HG02798 (cell line): ENCODE measurements around the gene EML5.
A peak's percentile ranks its signal among the peaks of the same experiment; 100 is the strongest.
"Not testable (repeated sequence)": the region's sequence is repeated elsewhere in the genome, so short reads cannot be mapped to it uniquely, and the experiment has no call there.

ENCODE experiments used
- ATAC-seq: cut with Tn5 transposase; IDR thresholded peaks from one replicate; pipeline ENCODE4 v1.9.1; 2021; ENCODE audit warnings: mild to moderate bottlenecking; ENCODE audit not compliant: unreplicated experiment, poor library complexity

EML5 gene

DNA sequence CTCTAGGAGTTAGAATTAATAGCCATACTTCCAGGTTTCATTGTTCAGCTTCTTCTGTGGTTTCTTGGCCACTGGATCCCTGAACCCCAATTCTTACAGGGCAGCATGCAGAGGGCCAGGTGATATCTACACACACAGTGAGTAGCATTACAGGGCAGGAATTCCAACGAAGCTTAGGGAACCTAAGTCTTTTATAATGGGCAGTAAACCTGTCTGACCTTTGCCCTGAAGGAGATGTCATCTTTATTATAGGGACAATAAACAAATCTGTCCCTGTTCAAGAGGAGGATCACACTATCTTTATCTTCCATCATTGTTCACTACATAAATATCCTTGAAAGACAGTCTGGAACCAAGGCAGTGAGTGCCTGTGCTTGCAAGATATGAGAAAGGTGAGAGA lies 11.7 kb upstream of the EML5 start:
- no peak for ATAC-seq

DNA sequence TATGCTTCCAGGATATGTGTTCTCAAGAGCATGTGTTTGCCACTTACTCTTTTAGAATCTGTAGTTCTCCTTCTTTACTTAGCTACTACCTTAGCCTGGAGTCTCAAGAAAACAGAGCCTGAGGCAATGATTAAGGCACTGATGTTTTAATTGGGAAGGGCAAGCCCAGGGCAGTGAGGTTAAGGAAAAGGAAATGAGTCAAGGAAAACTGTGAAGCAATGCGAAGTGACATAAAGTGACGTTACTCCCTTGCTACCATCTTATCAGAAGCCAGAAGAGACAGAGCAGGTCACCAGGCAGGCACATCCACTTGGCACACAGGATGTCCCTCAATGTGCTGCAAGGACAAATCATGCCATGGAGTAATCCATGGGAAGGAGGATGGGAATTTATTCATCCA lies 11.3 kb upstream of the EML5 start:
- ATAC-seq = no peak

DNA sequence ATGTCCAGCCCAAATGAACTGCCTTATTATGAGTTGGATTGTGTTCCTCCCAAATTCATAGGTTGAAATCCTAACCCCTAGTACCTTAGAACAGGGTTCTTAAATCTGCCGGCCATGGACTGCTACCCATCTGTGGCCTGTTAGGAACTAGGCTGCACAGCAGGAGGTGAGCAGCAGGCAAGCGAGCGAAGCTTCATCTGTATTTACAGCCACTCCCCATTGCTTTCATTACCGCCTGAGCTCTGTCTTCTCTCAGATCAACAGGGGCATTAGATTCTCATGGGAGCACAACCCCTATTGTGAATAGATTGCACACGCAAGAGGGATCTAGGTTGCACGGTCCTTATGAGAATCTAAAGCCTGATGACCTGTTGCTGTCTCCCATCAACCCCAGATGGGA lies 9.8 kb upstream of the EML5 start:
- ATAC-seq = no peak

DNA sequence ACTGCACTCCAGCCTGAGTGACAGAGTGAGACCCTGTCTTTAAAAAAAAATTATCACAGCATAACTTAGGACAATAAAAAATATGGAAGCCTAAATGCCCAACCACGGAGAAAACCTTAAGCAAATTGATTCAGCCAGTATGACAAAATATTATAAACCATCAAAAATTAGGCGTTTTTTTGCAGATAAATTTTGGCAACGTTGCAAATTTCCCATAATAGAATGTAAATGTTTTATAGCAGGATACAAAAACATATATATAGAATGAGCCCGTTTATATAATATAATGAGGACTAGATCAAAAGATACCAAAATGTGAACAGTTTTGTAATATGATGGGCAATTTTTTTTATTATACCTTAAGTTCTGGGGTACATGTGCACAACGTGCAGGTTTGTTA lies 6.8 kb upstream of the EML5 start:
- no peak for ATAC-seq

DNA sequence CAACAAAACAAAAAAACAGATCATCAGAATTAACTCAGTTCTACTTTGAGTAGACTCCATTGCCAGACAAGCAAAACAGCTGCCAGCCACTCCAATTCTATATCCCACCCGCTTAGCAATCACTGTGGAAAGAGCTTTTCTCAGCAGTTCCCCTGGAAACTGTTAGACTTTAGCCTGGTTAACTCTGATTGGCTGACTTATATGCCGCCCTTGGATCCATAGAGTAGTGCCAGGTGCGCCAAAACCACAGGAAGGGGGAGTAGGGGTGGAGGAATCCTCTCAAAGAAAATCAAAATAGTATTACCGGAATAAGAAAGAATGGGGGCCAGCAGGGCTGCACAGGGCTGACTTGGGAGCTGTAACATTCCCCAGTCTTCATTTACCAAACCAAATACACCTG lies 5.4 kb upstream of the EML5 start:
- no peak for ATAC-seq

DNA sequence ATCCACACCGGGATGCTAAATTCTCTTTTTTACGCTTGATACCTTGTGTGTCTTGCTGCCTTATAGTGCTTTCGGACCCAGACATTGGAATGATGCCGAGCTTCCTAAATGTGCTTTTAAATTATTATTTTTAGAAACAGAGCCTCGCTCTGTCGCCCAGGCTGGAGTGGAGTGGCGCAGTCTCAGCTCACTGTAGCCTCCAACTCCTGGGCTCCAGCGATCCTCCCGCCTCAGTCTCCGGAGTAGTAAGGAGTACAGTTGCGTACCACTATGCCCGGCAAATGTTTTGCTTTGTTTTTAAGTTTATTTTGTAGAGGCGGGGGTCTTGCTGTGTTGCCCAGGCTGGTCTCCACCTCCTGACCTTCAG lies 489 bp upstream of the EML5 start:
- ATAC-seq = no peak

DNA sequence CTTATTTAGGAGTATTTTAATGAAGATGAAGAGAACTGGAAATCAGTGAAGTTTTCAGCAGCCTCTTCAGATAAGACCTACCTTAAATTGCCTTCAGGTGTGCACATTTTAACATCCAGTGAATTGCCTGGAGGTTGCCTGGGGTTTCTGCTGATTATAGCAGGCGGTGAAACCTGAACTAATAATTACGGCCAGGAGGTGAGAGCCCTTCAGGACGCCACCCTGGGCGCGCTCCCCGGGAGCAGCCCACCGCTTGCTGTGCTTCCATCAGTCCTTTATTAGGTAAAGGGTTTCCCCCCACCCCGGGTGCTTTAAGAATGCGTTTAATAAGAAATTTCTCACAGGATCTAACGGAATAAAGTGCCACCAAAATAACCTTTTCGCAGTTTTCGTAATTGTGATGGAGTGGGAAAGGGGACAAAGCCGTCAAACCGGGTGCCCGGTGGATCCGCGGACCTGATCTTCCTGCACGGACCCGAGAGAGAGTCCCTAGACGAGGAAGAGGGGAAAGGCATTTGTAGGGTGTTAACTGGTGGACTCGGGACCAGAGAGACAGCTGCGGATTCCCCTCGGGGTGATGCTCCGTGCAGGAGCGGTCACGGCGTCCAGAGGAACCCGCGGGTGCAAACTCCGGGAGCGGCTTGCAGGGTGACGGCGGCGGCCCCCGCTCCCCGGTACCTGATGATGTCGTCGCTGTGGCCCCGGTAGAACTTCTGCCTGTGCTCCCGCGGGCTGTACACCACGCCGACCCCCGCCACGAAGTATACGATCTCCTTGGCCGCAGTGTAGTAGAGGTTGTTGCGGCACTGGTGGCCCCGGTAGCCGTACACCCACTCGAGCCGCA lies 902 bp downstream of the EML5 start:
- ATAC-seq = peak; percentile 2

DNA sequence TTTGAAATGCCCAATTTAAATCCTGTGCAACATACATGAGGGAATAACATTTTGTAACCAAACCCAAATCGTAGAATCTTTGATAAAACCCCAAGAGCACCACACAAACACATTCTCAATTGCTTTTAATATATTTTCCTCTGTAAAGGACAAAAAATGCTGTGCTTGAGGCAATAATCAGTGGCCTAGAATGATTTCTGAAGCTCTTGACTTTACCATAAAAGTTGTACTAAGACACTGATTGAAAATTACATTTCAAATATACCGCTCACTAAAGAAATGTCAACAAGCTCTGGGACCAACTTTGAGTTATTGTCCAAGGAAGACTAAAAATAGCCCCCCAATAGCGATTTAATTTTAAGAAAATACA lies 1.5 kb downstream of the EML5 start:
- no peak for ATAC-seq

DNA sequence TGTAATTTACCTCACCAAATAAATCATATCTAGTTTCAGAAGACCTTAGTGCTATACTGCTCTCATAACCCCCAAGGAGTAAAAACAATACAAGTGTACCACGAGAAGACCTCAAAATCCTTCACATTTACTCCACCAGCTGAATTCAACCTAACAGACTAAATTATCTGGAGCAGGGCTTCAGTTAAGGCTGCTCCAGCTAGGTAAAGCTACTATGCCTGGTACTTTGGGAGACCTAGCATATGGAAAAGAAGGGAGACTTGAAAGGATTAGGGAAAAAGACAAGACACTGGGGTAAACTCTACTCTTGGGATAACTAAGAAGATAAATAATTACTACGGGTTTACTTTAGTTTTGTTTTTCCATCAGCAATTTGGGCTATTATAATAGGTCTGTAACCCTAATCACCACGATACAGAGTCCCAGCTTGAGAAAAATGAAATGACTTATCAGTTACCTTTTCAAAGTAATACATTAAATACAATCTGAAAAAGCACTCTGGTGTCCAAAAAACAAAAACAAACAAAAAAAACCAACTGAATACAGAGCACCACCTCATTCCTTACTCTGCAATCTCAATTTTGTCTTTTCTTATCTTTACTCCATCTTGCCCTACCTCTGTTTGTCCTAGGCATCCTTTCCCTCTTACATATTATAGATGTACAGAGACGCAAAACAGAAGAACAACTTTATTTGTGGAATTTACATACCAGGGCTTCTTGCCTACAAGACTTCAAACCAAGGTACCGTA lies 2.1 kb downstream of the EML5 start:
- ATAC-seq = no peak

DNA sequence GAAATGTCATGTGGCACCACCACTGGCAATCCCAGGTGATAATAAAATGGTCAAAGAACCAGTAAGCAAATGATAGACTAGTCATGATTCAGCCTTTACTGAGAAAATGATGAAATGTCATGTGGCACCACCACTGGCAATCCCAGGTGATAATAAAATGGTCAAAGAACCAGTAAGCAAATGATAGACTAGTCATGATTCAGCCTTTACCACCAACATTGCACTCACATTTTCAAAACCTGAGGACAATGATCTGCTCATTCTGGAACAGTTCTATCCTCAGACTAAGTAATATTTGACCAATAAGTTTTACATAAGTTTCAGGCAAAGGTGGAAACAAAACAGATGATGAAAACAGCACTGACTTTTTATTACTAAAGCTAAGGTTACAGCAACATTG lies 3.2 kb downstream of the EML5 start:
- not testable (repeated sequence) for ATAC-seq

DNA sequence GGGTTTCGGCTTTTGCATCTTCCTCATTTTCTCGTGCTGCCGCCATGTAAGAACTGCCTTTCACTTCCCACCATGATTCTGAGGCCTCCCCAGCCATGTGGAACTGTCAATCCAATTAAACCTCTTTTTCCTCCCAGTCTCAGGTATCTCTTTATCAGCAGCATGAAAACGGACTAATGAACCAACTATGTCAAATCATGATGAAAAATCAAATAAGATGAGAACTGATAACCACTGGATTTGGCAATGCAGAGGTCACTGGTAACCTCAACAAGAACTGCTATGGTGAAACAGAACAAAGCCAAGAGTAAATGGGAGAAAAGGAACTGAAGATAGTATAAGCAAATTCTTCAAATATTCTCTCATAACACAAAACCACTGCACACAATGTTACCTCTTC lies 6.0 kb downstream of the EML5 start:
- ATAC-seq = no peak

DNA sequence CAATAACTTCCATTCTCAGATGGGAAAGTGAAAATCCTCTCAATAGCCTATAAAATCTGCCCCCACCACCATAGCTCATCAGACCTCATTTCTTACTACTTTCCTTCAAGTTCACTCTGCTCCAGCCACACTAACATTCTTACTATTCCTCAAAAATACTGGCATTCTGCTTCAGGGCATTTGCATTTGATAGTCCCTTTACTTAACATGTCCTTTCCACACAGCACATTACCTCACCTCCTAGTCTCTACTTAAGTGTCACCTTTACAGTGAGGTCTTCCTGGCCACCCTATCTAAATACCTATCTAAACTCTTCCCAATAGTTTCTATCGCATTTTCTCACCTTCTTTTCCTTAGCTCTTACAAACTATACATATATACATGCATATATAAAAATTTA lies 6.8 kb downstream of the EML5 start:
- no peak for ATAC-seq

DNA sequence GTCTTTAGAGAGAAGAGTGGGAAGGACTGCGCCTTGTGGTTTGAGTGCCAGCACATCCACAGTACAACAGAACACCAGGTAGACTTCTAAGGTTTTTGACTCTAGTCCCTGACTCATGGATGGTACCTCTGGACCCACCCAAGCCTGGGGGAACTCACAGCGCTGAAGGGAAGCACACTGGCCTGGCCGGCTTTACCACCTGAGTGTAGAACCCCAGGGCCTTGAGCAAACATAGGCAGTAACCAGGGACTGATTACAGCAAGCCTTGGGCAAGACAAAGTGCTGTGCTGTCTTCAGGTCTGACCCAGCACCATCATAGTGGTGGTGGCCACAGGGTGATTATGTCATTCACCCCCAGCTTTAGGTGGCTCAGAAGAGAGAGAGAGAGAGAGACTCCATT lies 17.2 kb downstream of the EML5 start:
- no peak for ATAC-seq

DNA sequence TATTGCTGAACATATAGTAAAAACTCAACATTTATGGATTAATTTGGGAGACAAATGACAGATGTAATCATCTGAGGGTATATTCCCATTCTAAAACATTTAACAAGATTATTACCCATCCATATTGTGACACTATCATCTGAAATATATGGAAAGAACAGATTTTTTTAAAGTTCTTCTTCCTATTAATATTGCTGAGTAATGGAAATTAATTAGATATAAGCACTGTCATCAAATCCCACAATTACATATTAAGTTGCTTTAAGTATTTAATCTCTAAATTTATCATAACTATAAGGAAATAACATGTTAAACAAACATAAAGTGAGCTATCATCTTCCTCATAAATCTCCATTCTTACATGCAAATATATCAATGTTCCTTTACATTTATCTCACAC lies 22.0 kb downstream of the EML5 start:
- no peak for ATAC-seq

DNA sequence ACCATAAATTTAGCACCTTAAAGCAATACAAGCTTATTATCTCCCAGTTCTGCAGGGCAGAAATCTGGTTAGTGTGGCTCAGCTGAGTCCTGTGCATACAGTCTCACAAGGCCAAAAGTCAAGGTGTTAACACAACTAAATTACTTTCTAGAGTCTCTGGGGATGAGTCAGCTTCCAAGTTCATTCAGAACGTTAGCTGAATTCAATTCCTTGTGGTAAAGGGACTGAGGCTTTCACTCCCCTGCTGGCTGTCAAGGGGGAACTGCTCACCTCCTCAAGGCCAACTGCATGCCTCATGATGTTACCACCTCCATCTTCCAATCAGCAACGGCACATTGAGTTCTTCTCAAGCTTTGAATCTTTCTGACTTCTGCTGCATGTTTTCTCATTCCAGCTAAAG lies 27.6 kb downstream of the EML5 start:
- ATAC-seq = no peak

DNA sequence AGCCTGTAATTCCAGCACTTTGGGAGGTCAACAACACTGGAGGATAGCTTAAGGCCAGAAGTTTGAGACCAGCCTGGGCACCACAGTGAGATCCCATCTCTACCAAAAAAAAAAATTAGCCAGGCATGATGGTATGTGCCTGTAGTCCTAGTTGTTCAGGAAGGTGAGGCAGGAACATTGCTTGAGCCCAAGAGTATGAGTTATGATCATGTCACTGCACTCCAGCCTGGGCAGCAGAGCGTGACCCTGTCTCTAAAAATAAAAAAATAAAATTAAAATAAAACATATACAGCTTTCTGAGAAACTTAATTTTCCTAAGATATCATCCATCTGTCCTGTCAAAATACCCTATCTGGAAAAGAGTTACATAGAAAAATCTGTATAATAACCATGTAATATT lies 38.9 kb downstream of the EML5 start:
- ATAC-seq = no peak

DNA sequence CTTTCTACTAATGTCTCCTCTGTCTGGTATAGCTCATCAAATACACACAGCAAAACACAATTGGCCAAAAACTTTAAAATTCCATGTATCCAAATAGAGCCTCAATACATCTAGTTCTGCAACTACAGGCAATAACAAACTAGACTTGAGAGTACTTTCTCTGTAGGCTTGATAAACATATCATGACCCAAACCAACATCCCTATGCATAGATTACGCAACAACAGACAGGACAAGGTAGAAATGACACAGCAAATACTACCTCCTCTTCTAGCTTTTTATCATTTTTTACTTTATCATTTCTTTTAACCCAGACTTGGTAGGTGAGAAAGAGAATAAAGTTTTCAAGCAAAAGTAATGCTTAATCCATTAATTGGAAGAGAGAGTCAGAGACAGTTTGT lies 41.8 kb downstream of the EML5 start:
- no peak for ATAC-seq

DNA sequence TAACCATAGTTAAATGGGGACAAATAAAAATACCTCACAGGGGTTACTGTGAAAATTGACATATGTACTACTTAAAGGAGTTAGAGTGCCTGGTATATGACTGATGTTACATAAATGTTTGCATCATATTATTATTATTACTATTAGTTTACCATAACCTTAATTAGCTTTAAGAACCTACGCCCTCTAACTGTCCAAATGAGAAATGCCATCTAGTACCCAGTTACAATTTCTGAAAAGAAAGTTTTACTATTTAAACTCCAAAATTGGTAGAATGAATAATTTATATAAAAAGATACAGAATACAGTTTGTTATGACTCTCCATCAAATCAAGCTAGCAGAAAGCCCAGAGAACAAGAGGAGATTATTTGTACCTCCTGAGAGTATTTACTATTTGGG lies 42.3 kb downstream of the EML5 start:
- no peak for ATAC-seq

DNA sequence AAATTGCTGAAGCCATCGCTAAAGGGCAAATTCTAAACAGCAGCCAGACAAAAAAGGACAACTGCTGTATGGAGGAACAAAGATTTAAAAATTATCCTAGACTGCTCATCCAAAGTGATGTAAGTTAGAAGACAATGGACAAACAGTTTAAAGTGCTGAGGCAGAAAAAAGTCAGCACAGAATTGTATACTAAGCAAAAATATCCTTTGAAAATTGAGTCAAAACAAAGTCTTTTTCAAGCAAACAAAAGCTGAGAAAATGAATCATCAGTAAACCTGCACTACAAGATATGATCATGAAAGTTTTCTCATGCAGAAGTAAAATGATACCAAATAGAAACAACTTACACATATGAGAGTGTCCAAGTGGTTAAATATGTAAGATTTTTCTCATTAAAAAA lies 43.6 kb downstream of the EML5 start:
- ATAC-seq = no peak

DNA sequence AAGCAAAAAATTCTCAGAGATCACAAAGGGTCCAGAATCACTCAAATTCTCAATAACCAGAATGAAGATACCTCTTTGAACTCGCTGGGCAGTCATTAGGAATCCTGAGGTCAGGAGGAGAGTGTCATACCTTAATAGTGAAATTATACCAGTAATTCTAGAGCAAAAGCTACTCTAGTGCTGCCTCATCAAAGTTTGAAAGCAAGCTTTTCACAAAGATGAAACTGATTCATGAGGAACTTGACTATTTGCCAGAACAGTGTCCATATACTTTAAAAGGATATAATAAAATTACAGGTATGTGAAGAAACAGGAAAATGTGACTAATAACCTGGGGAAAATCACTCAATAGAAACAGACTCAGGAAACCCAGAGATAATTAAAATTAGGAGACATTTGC lies 44.5 kb downstream of the EML5 start:
- no peak for ATAC-seq

DNA sequence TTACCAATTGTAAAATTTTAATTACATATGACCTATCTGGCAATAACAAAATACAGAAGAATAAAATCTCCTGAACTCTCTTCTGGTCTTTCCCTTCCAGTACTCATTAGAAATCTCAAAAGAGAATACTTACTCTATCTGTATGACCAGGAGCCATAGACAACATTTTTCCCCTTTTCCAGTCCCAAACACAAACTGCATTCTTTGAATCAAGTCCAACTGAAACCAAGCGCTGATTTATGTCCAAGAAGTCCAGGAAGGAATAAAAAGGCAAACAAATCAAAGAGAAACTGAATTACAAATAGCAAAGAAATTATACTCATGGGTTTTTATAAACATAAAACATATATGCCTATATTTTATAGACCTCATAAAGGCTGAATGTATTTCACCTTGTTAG lies 46.7 kb downstream of the EML5 start:
- no peak for ATAC-seq

DNA sequence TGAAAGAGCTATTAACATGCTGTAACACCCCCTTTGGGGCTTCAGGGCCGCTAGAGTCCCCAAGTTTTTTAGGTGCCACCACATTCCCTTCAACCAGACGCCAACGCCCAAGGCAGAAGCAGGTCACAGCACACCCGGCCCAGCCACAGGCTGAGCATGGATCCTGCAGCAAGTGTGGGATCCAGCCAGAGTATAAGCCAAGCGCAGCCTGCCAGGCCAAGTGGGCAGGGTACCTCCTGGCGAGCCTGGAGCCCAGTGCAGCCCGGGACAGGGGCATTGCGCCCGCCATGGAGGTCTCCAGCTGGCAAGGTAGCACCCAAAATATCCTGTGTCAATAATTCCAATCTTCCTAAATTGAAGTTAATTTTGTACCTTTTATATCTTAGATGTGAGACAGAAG lies 55.5 kb downstream of the EML5 start:
- no peak for ATAC-seq
